OCI-LY7 (cell line): ENCODE measurements around the gene SLC8A1.

Experiments used
- EZH2phosphoT487 ChIP-seq: fragments of 200-600 bp; sonication (generic); IDR thresholded peaks from 2 replicates; pipeline ENCODE4 v1.6.1; 2018; ENCODE audit warnings: low read depth, borderline replicate concordance, mild to moderate bottlenecking, mixed run types, antibody characterized with exemption, low read length, moderate library complexity, mixed read lengths
- TF ChIP-seq, protein P1 (sequence below): fragments of 200-600 bp; sonication (generic); conservative IDR thresholded peaks from 2 replicates; pipeline ENCODE4 v1.5.1; 2014; ENCODE audit warnings: mild to moderate bottlenecking, antibody characterized with exemption, low read length, moderate library complexity, mixed read lengths

DNA sequence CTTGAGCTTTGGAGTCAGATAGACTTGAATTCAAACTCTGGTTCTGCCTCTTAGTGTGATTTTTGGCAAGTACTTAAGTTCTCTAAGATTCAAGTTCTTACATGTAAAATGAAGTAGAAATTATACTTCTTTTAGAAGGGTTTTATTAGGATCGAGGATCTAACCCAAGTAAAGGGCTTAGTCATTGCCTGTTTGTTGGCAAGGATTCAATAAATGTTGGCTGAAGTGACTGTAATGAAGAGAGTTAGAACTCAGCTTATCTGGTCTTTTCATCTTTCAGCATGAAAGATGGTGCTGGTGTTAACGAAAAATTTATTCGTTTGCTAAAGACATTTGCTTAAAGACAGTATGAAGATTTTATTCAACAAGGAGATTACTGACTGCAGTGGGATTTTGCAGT is 356.9 kb downstream of the SLC8A1 start:
- no peak for TF ChIP-seq EZH2phosphoT487
- TF ChIP-seq, protein P1, sequence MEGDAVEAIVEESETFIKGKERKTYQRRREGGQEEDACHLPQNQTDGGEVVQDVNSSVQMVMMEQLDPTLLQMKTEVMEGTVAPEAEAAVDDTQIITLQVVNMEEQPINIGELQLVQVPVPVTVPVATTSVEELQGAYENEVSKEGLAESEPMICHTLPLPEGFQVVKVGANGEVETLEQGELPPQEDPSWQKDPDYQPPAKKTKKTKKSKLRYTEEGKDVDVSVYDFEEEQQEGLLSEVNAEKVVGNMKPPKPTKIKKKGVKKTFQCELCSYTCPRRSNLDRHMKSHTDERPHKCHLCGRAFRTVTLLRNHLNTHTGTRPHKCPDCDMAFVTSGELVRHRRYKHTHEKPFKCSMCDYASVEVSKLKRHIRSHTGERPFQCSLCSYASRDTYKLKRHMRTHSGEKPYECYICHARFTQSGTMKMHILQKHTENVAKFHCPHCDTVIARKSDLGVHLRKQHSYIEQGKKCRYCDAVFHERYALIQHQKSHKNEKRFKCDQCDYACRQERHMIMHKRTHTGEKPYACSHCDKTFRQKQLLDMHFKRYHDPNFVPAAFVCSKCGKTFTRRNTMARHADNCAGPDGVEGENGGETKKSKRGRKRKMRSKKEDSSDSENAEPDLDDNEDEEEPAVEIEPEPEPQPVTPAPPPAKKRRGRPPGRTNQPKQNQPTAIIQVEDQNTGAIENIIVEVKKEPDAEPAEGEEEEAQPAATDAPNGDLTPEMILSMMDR: no peak
